Neural cell (in vitro differentiated cells): ENCODE measurements around the gene OR6X1. TPM values are rescaled to one million over a fixed set of nuclear protein-coding genes. Genes with fewer than 3 reads are reported as not detected.
"Not testable (repeated sequence)": the region's sequence is repeated elsewhere in the genome, so short reads cannot be mapped to it uniquely, and the experiment has no call there.

Source experiments
- H2AFZ ChIP-seq: fragments of 200-600, 300-800 bp; sonication (generic), shearing (Covaris generic); 2 replicates; pipeline ENCODE4 v1.6.0; 2014; ENCODE audit warnings: low read depth, mild to moderate bottlenecking, antibody characterized with exemption, low read length, moderate library complexity
- H3F3A ChIP-seq: fragments of 200-600 bp; shearing (Covaris generic); 2 replicates; pipeline ENCODE4 v1.6.1; 2016; ENCODE audit warnings: mild to moderate bottlenecking, moderate library complexity, mixed read lengths, antibody characterized with exemption, low read length; ENCODE audit not compliant: insufficient read depth, poor library complexity, severe bottlenecking
- H3K27ac ChIP-seq: fragments of 200-600, 300-800 bp; sonication (generic), shearing (Covaris generic); 2 replicates; pipeline ENCODE4 v1.5.1; 2014; ENCODE audit warnings: mild to moderate bottlenecking, low read length, moderate library complexity
- H3K27me3 ChIP-seq: fragments of 300-800, 200-600 bp; sonication (generic), shearing (Covaris generic); 2 replicates; pipeline ENCODE4 v1.6.0; 2014; ENCODE audit warnings: mild to moderate bottlenecking, low read depth, low read length, moderate library complexity; ENCODE audit not compliant: insufficient read depth
- H3K36me3 ChIP-seq: fragments of 300-800, 200-600 bp; sonication (generic), shearing (Covaris generic); 2 replicates; pipeline ENCODE4 v1.5.1; 2014; ENCODE audit warnings: mild to moderate bottlenecking, antibody characterized with exemption, low read length, moderate library complexity; ENCODE audit not compliant: insufficient read depth
- H3K4me2 ChIP-seq: fragments of 300-800, 200-600 bp; sonication (generic), shearing (Covaris generic); 2 replicates; pipeline ENCODE4 v1.6.0; 2014; ENCODE audit warnings: mild to moderate bottlenecking, low read length
- H3K4me3 ChIP-seq: fragments of 300-800, 200-600 bp; sonication (generic), shearing (Covaris generic); 2 replicates; pipeline ENCODE4 v1.5.1; 2014; ENCODE audit warnings: mild to moderate bottlenecking, low read length, moderate library complexity
- H3K79me2 ChIP-seq: fragments of 200-600 bp; shearing (Covaris generic); replicated peaks from 2 replicates; pipeline ENCODE4 v1.6.0; 2014; ENCODE audit warnings: mild to moderate bottlenecking, low read length, moderate library complexity; ENCODE audit not compliant: insufficient read depth
- H3K9ac ChIP-seq: fragments of 300-800, 200-600 bp; sonication (generic), shearing (Covaris generic); 2 replicates; pipeline ENCODE4 v1.6.1; 2016; ENCODE audit warnings: mild to moderate bottlenecking, low read length, mixed read lengths
- H3K9me2 ChIP-seq: fragments of 200-600 bp; shearing (Covaris generic); 2 replicates; pipeline ENCODE4 v1.6.1; 2016; ENCODE audit warnings: mild to moderate bottlenecking, low read length, mixed read lengths; ENCODE audit not compliant: insufficient read depth
- H3K9me3 ChIP-seq: fragments of 200-600, 300-800 bp; sonication (generic), shearing (Covaris generic); 2 replicates; pipeline ENCODE4 v1.6.1; 2016; ENCODE audit warnings: mild to moderate bottlenecking, mixed run types, low read length, moderate library complexity, mixed read lengths
- H4K20me1 ChIP-seq: fragments of 200-600 bp; shearing (Covaris generic); 2 replicates; pipeline ENCODE4 v1.6.1; 2016; ENCODE audit warnings: mild to moderate bottlenecking, mixed run types; ENCODE audit not compliant: insufficient read depth
- EP300 ChIP-seq: fragments of 450-650 bp; conservative IDR thresholded peaks from 2 replicates; pipeline ENCODE4 v1.6.1; 2014; ENCODE audit warnings: antibody characterized with exemption, mild to moderate bottlenecking, moderate library complexity; ENCODE audit not compliant: poor library complexity, severe bottlenecking
- EZH2 ChIP-seq: fragments of 200-600, 300-800 bp; shearing (Covaris generic), sonication (generic); IDR thresholded peaks from 2 replicates; pipeline ENCODE4 v1.6.1; 2014; ENCODE audit warnings: antibody characterized with exemption, low read length, borderline replicate concordance, mild to moderate bottlenecking; ENCODE audit not compliant: insufficient read depth, poor library complexity, severe bottlenecking
- MXI1 ChIP-seq: fragments of 450-650 bp; conservative IDR thresholded peaks from 2 replicates; pipeline ENCODE4 v1.6.1; 2014; ENCODE audit warnings: antibody characterized with exemption, mild to moderate bottlenecking; ENCODE audit not compliant: poor library complexity, severe bottlenecking
- POLR2AphosphoS5 ChIP-seq: IDR thresholded peaks from 2 replicates; pipeline ENCODE4 v1.6.1; 2012
- RAD21 ChIP-seq: fragments of 450-650 bp; conservative IDR thresholded peaks from 2 replicates; pipeline ENCODE4 v1.6.1; 2014; ENCODE audit warnings: antibody characterized with exemption, mild to moderate bottlenecking, moderate library complexity
- SMC3 ChIP-seq: fragments of 450-650 bp; conservative IDR thresholded peaks from 2 replicates; pipeline ENCODE4 v1.6.1; 2014; ENCODE audit warnings: antibody characterized with exemption, mild to moderate bottlenecking, moderate library complexity; ENCODE audit not compliant: poor library complexity
- TAF1 ChIP-seq: IDR thresholded peaks from 2 replicates; pipeline ENCODE4 v1.6.1; 2012; ENCODE audit warnings: low read depth
- polyA plus RNA-seq: library from polyadenylated mRNA; depleted of rRNA; stranded (reverse); fragments of >200 nt; gene quantifications from 2 replicates; pipeline ENCODE4 v1.2.3, GENCODE V29; 2014
- TF ChIP-seq, protein P1 (sequence below): IDR thresholded peaks from 2 replicates; pipeline ENCODE4 v1.6.1; 2012; ENCODE audit warnings: borderline replicate concordance
- TF ChIP-seq, protein P2 (sequence below): fragments of 450-650 bp; IDR thresholded peaks from 2 replicates; pipeline ENCODE4 v1.5.1; 2014; ENCODE audit warnings: antibody characterized with exemption, mild to moderate bottlenecking, moderate library complexity; ENCODE audit not compliant: poor library complexity, severe bottlenecking

OR6X1 gene
- polyA plus RNA-seq, 1 donor from 2014 or later: not detected

DNA sequence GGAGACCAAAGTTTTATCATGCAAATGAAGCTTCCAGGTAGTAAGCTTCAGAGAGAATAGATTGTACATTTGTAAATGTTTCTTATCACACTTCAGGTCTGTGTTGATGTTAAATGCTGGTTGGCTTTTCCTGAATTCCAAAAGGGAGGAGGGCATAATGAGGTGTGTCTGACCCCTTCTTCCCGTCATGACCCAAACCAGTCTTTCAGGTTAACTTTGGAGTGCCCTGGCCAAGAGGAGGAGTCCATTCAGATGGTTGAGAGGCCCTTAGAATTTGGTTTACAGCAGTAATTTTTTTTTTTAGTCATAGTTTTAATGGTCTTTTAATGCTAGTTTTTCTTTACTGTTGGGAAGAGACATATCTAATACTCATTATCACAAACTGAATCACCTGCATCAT, 2.5 kb downstream of the OR6X1 start:
- Histone ChIP-seq H3K27me3 (no peaks in the 10 kb centered on the region), H3K4me2 (no peak overlapping the region), H4K20me1 (no peaks in the 10 kb centered on the region), H3K9me3 (no peaks in the 10 kb centered on the region), H3K36me3 (no peaks in the 10 kb centered on the region), H3K27ac (no peak overlapping the region), H2AFZ (no peak overlapping the region), H3F3A (no peaks in the 10 kb centered on the region), H3K4me3 (no peak overlapping the region), H3K79me2 (no peaks in the 10 kb centered on the region), H3K9ac (no peak overlapping the region), H3K9me2 (no peaks in the 10 kb centered on the region)
- TF ChIP-seq POLR2AphosphoS5 (no peak), RAD21 (no peak), EZH2 (no peak), TAF1 (no peak), MXI1 (no peak), EP300 (no peak), SMC3 (no peak)
- TF ChIP-seq, protein P1, sequence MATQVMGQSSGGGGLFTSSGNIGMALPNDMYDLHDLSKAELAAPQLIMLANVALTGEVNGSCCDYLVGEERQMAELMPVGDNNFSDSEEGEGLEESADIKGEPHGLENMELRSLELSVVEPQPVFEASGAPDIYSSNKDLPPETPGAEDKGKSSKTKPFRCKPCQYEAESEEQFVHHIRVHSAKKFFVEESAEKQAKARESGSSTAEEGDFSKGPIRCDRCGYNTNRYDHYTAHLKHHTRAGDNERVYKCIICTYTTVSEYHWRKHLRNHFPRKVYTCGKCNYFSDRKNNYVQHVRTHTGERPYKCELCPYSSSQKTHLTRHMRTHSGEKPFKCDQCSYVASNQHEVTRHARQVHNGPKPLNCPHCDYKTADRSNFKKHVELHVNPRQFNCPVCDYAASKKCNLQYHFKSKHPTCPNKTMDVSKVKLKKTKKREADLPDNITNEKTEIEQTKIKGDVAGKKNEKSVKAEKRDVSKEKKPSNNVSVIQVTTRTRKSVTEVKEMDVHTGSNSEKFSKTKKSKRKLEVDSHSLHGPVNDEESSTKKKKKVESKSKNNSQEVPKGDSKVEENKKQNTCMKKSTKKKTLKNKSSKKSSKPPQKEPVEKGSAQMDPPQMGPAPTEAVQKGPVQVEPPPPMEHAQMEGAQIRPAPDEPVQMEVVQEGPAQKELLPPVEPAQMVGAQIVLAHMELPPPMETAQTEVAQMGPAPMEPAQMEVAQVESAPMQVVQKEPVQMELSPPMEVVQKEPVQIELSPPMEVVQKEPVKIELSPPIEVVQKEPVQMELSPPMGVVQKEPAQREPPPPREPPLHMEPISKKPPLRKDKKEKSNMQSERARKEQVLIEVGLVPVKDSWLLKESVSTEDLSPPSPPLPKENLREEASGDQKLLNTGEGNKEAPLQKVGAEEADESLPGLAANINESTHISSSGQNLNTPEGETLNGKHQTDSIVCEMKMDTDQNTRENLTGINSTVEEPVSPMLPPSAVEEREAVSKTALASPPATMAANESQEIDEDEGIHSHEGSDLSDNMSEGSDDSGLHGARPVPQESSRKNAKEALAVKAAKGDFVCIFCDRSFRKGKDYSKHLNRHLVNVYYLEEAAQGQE: no peak
- TF ChIP-seq, protein P2, sequence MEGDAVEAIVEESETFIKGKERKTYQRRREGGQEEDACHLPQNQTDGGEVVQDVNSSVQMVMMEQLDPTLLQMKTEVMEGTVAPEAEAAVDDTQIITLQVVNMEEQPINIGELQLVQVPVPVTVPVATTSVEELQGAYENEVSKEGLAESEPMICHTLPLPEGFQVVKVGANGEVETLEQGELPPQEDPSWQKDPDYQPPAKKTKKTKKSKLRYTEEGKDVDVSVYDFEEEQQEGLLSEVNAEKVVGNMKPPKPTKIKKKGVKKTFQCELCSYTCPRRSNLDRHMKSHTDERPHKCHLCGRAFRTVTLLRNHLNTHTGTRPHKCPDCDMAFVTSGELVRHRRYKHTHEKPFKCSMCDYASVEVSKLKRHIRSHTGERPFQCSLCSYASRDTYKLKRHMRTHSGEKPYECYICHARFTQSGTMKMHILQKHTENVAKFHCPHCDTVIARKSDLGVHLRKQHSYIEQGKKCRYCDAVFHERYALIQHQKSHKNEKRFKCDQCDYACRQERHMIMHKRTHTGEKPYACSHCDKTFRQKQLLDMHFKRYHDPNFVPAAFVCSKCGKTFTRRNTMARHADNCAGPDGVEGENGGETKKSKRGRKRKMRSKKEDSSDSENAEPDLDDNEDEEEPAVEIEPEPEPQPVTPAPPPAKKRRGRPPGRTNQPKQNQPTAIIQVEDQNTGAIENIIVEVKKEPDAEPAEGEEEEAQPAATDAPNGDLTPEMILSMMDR: no peak

GRCh38 chr11:123748349-123748748, 6.0 kb downstream of the OR6X1 start:
- H3K27me3 ChIP-seq, H3F3A ChIP-seq, H3K4me2 ChIP-seq, H3K79me2 ChIP-seq, H3K4me3 ChIP-seq, H3K9me2 ChIP-seq, H3K9ac ChIP-seq, H3K27ac ChIP-seq, H3K9me3 ChIP-seq, H4K20me1 ChIP-seq, H3K36me3 ChIP-seq, H2AFZ ChIP-seq: not testable (repeated sequence)

- Histone ChIP-seq H4K20me1 (no peaks in the 10 kb centered on the region), H3F3A (no peaks in the 10 kb centered on the region), H3K27ac (no peak overlapping the region), H3K36me3 (no peaks in the 10 kb centered on the region), H2AFZ (no peak overlapping the region), H3K79me2 (peaks cover 2% of the 10 kb centered on the region), H3K27me3 (no peaks in the 10 kb centered on the region), H3K9ac (no peak overlapping the region), H3K4me3 (no peak overlapping the region), H3K9me3 (no peaks in the 10 kb centered on the region), H3K4me2 (no peak overlapping the region), H3K9me2 (no peaks in the 10 kb centered on the region)
- TF ChIP-seq EZH2: no peak
- no peak for TF ChIP-seq EP300
Observed at GRCh38 chr11:123745764-123746451, 8.4 kb downstream of the OR6X1 start.
